OCI-LY7 (cell line): ENCODE data around the gene PLEKHG4B. TPM values are rescaled to one million over a fixed set of nuclear protein-coding genes. Genes with fewer than 3 reads are reported as not detected.

Experiments used
- BruUV-seq: library from RNA; stranded (reverse); fragments of 400-500 nt; replicated peaks from 2 replicates; lab custom pipeline; 2021; lab: Mats Ljungman, UMichigan
- CTCF ChIA-PET: fragments of 300-600 bp; sonication (Branson Sonifier 250); formaldehyde crosslinking; loops from one replicate; lab custom pipeline; 2022; ENCODE audit warnings: antibody characterized with exemption; ENCODE audit not compliant: unreplicated experiment; lab: Charles Lee
- POLR2A ChIA-PET: fragments of 300-600 bp; sonication (Branson Sonifier 250); formaldehyde crosslinking; loops from one replicate; lab custom pipeline; 2022; ENCODE audit warnings: antibody characterized with exemption; lab: Charles Lee
- DNase-seq: peaks from one replicate; pipeline ENCODE4 v3.0.0-alpha.2; 2015; ENCODE audit warnings: low spot score
- H2AFZ ChIP-seq: fragments of 200-600 bp; sonication (generic), shearing (Covaris generic); 2 replicates; pipeline ENCODE4 v1.6.1; 2014; ENCODE audit warnings: mild to moderate bottlenecking, antibody characterized with exemption, low read length, moderate library complexity
- H3K27ac ChIP-seq: fragments of 200-600 bp; sonication (generic); 2 replicates; pipeline ENCODE4 v1.5.1; 2014; ENCODE audit warnings: mixed run types, low read depth, mild to moderate bottlenecking, moderate library complexity, low read length, inconsistent platforms; ENCODE audit not compliant: poor library complexity, severe bottlenecking
- H3K36me3 ChIP-seq: fragments of 200-600 bp; sonication (generic); 2 replicates; pipeline ENCODE4 v1.6.1; 2014; ENCODE audit warnings: mild to moderate bottlenecking, antibody characterized with exemption, low read length, moderate library complexity, mixed read lengths; ENCODE audit not compliant: insufficient read depth
- H3K4me1 ChIP-seq: fragments of 200-600 bp; sonication (generic); 2 replicates; pipeline ENCODE4 v1.5.1; 2014; ENCODE audit warnings: mild to moderate bottlenecking, low read length; ENCODE audit not compliant: insufficient read depth, poor library complexity, severe bottlenecking
- H3K4me2 ChIP-seq: fragments of 200-600 bp; sonication (generic); 2 replicates; pipeline ENCODE4 v1.6.1; 2014; ENCODE audit warnings: mild to moderate bottlenecking, low read length
- H3K4me3 ChIP-seq: fragments of 200-600 bp; sonication (generic); 2 replicates; pipeline ENCODE4 v1.5.1; 2014; ENCODE audit warnings: mild to moderate bottlenecking, low read depth, low read length; ENCODE audit not compliant: poor library complexity, severe bottlenecking
- H3K79me2 ChIP-seq: fragments of 200-600 bp; sonication (generic); 2 replicates; pipeline ENCODE4 v1.6.1; 2016; ENCODE audit warnings: low read depth, mild to moderate bottlenecking, low read length, moderate library complexity, mixed read lengths; ENCODE audit not compliant: insufficient read depth
- H3K9me2 ChIP-seq: fragments of 200-600 bp; sonication (generic); 2 replicates; pipeline ENCODE4 v1.6.1; 2016; ENCODE audit warnings: mild to moderate bottlenecking, low read length, mixed read lengths; ENCODE audit not compliant: insufficient read depth
- H3K9me3 ChIP-seq: fragments of 200-600 bp; sonication (generic); 2 replicates; pipeline ENCODE4 v1.6.1; 2014; ENCODE audit warnings: mild to moderate bottlenecking, mixed run types, low read length, mixed read lengths
- H4K20me1 ChIP-seq: fragments of 200-600 bp; sonication (generic); 2 replicates; pipeline ENCODE4 v1.6.1; 2014; ENCODE audit warnings: mild to moderate bottlenecking, antibody characterized with exemption, low read length, moderate library complexity, mixed read lengths; ENCODE audit not compliant: insufficient read depth
- EZH2phosphoT487 ChIP-seq: fragments of 200-600 bp; sonication (generic); IDR thresholded peaks from 2 replicates; pipeline ENCODE4 v1.6.1; 2018; ENCODE audit warnings: low read depth, borderline replicate concordance, mild to moderate bottlenecking, mixed run types, antibody characterized with exemption, low read length, moderate library complexity, mixed read lengths
- intact Hi-C: fragments of 100-400 bp; cut with micrococcal nuclease; formaldehyde crosslinking; loops from one replicate; pipeline ENCODE4 v1.10.0; 2022; ENCODE audit not compliant: unreplicated experiment
- total RNA-seq, 2 experiments: library from RNA; depleted of rRNA in 1 of 2; stranded (reverse); fragments of >200 nt in 1 of 2; shearing (Covaris generic) in 1 of 2; gene quantifications; 2 replicates each; pipeline ENCODE4 v1.2.3, GENCODE V29; 2014 to 2022
- TF ChIP-seq, protein P1 (sequence below): fragments of 200-600 bp; sonication (generic); conservative IDR thresholded peaks from 2 replicates; pipeline ENCODE4 v1.5.1; 2014; ENCODE audit warnings: mild to moderate bottlenecking, antibody characterized with exemption, low read length, moderate library complexity, mixed read lengths

Gene PLEKHG4B
- total RNA-seq, 2 experiments from 2014 or later, result 0.30 to 0.41 TPM

DNA sequence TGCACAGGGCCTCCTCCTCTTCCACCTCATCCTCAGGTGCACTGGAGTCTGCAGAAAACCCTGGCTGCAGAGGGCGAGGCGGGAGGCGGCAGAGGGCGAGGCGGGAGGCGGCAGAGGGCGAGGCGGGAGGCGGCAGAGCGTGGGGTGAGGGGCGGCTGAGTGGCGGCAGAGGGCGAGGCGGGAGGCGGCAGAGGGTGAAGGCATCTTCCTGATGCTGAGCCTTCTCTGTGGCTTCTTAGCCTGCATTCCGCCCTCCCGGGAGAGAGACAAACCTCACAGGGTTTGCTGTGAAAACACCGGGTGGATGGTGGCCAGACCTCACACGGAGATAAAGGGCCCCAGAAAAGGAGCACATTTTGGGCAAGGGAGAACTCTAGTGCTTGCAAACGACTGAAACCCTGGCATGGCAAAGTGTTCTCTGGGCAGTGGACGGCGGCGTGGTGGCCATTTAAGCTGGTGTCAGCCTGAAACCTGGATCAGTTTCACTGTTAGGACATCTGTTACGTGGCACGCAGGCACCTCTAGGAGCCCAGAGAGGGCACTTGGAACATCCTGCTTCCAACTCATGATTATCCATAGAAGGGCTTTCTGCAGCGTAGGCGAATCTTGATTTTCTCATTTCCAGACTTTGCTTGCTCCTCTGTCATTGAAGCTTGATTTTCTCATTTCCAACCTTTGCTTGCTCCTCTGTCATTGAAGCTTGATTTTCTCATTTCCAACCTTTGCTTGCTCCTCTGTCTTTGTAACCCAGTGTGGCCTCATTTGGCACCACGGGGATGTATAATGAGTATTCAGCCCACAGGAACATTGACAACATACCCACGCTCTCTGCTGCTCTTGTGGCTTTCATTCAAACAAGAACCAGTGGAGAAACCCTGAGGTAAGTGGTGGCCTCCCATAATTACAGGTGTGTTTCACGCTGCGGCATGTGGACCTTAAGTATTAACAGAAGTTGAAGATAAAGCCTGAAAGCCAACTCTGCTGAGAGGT is 16.3 kb upstream of the PLEKHG4B start:
- Histone ChIP-seq H3K9me3 (no peaks in the 10 kb centered on the region), H3K4me3 (no peak overlapping the region), H3K4me2 (no peak overlapping the region), H3K27ac (no peak overlapping the region), H2AFZ (no peak overlapping the region), H3K4me1 (no peaks in the 10 kb centered on the region), H3K9me2 (no peaks in the 10 kb centered on the region), H4K20me1 (no peaks in the 10 kb centered on the region), H3K79me2 (no peaks in the 10 kb centered on the region), H3K36me3 (no peaks in the 10 kb centered on the region)
- intact Hi-C loops, result no loop called here
- ChIA-PET CTCF (no interaction called here), POLR2A (no interaction called here)
- TF ChIP-seq EZH2phosphoT487, result no peak
- TF ChIP-seq, protein P1, sequence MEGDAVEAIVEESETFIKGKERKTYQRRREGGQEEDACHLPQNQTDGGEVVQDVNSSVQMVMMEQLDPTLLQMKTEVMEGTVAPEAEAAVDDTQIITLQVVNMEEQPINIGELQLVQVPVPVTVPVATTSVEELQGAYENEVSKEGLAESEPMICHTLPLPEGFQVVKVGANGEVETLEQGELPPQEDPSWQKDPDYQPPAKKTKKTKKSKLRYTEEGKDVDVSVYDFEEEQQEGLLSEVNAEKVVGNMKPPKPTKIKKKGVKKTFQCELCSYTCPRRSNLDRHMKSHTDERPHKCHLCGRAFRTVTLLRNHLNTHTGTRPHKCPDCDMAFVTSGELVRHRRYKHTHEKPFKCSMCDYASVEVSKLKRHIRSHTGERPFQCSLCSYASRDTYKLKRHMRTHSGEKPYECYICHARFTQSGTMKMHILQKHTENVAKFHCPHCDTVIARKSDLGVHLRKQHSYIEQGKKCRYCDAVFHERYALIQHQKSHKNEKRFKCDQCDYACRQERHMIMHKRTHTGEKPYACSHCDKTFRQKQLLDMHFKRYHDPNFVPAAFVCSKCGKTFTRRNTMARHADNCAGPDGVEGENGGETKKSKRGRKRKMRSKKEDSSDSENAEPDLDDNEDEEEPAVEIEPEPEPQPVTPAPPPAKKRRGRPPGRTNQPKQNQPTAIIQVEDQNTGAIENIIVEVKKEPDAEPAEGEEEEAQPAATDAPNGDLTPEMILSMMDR, result no peak
- DNase-seq, result no peak
- no TSS peak for BruUV-seq

DNA sequence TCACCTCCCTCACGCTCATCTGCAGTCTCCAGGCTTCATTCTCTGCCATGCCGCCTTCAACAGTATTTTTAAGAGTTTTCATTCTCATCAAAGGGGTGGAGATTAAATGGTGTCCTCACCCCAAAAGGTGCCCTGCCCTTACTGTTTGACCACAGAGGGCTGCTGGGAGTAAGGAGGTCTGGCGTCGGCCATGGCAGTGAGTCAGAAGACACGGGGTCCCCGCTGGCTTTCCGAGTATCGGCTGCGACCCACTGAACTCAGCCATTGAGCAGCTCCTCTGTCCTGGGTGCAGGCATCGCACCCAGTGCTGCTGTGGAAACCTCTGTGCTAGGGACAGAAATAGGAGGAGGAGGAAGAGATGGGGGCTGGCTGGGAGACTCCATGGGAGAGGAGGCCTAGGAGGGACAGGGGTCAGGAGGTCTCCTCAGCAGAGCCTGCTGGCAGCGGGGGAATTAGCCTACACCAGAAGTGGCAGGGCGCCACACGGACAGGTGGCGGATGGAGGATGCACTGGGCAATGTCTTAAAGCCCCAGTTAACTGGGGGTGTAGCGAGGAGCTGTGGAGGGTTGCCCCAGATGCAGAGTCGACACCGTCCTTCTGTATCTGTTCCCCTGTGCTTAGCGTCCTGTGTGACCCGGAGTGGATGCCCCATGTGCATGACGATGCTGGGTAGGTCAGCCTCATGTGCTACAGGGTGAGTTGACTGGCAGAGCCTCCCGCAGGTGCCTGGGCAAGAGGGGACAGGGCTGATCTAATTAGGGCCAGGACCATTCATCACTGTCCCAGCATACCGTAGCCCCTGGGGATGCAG is 15.4 kb upstream of the PLEKHG4B start:
- H3K4me1 ChIP-seq, result no peaks in the 10 kb centered on the region
- no peak overlapping the region for H3K4me3 ChIP-seq
- TF ChIP-seq, protein P1, result no peak
- TF ChIP-seq EZH2phosphoT487, result no peak
- H3K27ac ChIP-seq, result no peak overlapping the region
- H3K36me3 ChIP-seq, result no peaks in the 10 kb centered on the region
- CTCF ChIA-PET, result no interaction called here
- no peak overlapping the region for H2AFZ ChIP-seq
- intact Hi-C loops, result no loop called here
- no peaks in the 10 kb centered on the region for H4K20me1 ChIP-seq
- no peaks in the 10 kb centered on the region for H3K9me3 ChIP-seq
- DNase-seq, result no peak
- H3K4me2 ChIP-seq, result no peak overlapping the region
- no peaks in the 10 kb centered on the region for H3K9me2 ChIP-seq
- H3K79me2 ChIP-seq, result no peaks in the 10 kb centered on the region
- POLR2A ChIA-PET, result no interaction called here
- no TSS peak for BruUV-seq
